Testis (tissue), 3 donors: Measurements from ENCODE around the gene FOXA1. TPM values are rescaled to one million over a fixed set of nuclear protein-coding genes. Genes with fewer than 3 reads are reported as not detected.

Source experiments
- DNase-seq: peaks from one replicate; pipeline ENCODE4 v3.0.0-alpha.2; 2019
- H3K27ac ChIP-seq, 2 donors: fragments of 200-600 bp; sonication (generic); one replicate each; pipeline ENCODE4 v1.5.1; 2019
- H3K27me3 ChIP-seq: fragments of 200-600 bp; sonication (generic); one replicate; pipeline ENCODE4 v1.5.1; 2019
- H3K36me3 ChIP-seq: fragments of 200-600 bp; sonication (generic); one replicate; pipeline ENCODE4 v1.5.1; 2017; ENCODE audit warnings: low read depth; ENCODE audit errors: missing control alignments
- H3K4me1 ChIP-seq: fragments of 200-600 bp; sonication (generic); one replicate; pipeline ENCODE4 v1.5.1; 2019
- H3K4me3 ChIP-seq, 2 donors: fragments of 200-600 bp; sonication (generic); one replicate each; pipeline ENCODE4 v1.5.1; 2017 to 2019
- H3K9me3 ChIP-seq: fragments of 200-600 bp; sonication (generic); one replicate; pipeline ENCODE4 v1.5.1; 2017
- CTCF ChIP-seq, 3 experiments: fragments of 450-650 bp in 2 of 3; fragments of 200-600 bp in 1 of 3; sonication (generic) in 1 of 3; IDR thresholded peaks; one replicate each; pipeline ENCODE4 v1.5.1; 2016 to 2019; ENCODE audit warnings: antibody characterized with exemption in 3 of 3, mild to moderate bottlenecking in 2 of 3, moderate library complexity in 1 of 3
- POLR2A ChIP-seq: fragments of 450-650 bp; IDR thresholded peaks from one replicate; pipeline ENCODE4 v1.6.1; 2017; ENCODE audit warnings: antibody characterized with exemption, mild to moderate bottlenecking, moderate library complexity
- WGBS, 2 donors: methylation state at CpG; one replicate each; pipeline ENCODE4 v1.1.5; 2018; 5-methylcytosine and 5-hydroxymethylcytosine counted together
- intact Hi-C: fragments of 100-400 bp; cut with DNase I; formaldehyde crosslinking; loops from one replicate; pipeline ENCODE4 v1.15.1; 2023; ENCODE audit warnings: low total_unique reads
- polyA plus RNA-seq: library from polyadenylated mRNA; stranded (reverse); fragments of 350-450 nt; fragmentation: Illumina TruSeq; extraction: RNeasy Lipid Tissue Mini Kit (QIAGEN cat#74804); gene quantifications from one replicate; pipeline ENCODE4 v1.2.3, GENCODE V29; 2014; ENCODE audit warnings: low read depth, low replicate concordance; ENCODE audit not compliant: insufficient read depth
- total RNA-seq, 2 donors: library from RNA; depleted of rRNA; stranded (reverse); fragments of >200 nt; gene quantifications; one replicate each; pipeline ENCODE4 v1.2.3, GENCODE V29; 2016

FOXA1 gene
- total and polyA plus RNA-seq, 3 donors from 2014 or later = 0.95 to 3.0 (median 2.2) TPM

- intact Hi-C loops = loop anchor here (10.0 kb wide), 1 partner anchor 345 kb away; no protein-coding TSS in a partner anchor
- WGBS, 2 donors = 2 to 5% methylated on average over 37 to 57 of the region's 57 CpGs
- peaks cover 15% of the 10 kb centered on the region for H3K4me1 ChIP-seq
- TF ChIP-seq POLR2A (no peak), CTCF (IDR thresholded peaks at IDR 0.05) (no peak)
- peak overlapping the region in 1 of 2 donors; percentile 7 for H3K4me3 ChIP-seq
- no peaks in the 10 kb centered on the region for H3K9me3 ChIP-seq
- no peak for DNase-seq
- no peak overlapping the region for H3K27ac ChIP-seq
- peaks cover 10% of the 10 kb centered on the region for H3K27me3 ChIP-seq
- H3K36me3 ChIP-seq = no peaks in the 10 kb centered on the region
Observed at GRCh38 chr14:37599507-37600368, 4.7 kb upstream of the FOXA1 start.

- TF ChIP-seq POLR2A (no peak), CTCF (IDR thresholded peaks at IDR 0.05) (no peak)
- Histone ChIP-seq H3K9me3 (no peaks in the 10 kb centered on the region), H3K4me1 (peaks cover 15% of the 10 kb centered on the region), H3K27ac (no peak overlapping the region), H3K4me3 (peak overlapping the region; percentile 19 to 38), H3K36me3 (no peaks in the 10 kb centered on the region), H3K27me3 (peaks cover 10% of the 10 kb centered on the region)
- intact Hi-C loops = loop anchor here (10.0 kb wide), 1 partner anchor 344 kb away; no protein-coding TSS in a partner anchor
- no peak for DNase-seq
- 9 to 11% methylated on average over 22 to 36 of the region's 36 CpGs for WGBS, 2 donors
Observed at GRCh38 chr14:37598747-37599506, 3.9 kb upstream of the FOXA1 start.

GRCh38 chr14:37597914-37598746 lies 3.1 kb upstream of the FOXA1 start:
- 4% methylated on average over 23 to 38 of the region's 50 CpGs for WGBS, 2 donors
- intact Hi-C loops = loop anchor here (10.0 kb wide), 1 partner anchor 343 kb away; no protein-coding TSS in a partner anchor
- peaks cover 10% of the 10 kb centered on the region for H3K27me3 ChIP-seq
- no peaks in the 10 kb centered on the region for H3K9me3 ChIP-seq
- H3K4me3 ChIP-seq = peak overlapping the region; percentile 19 to 38
- DNase-seq = peak; percentile 21
- H3K36me3 ChIP-seq = no peaks in the 10 kb centered on the region
- H3K27ac ChIP-seq = no peak overlapping the region
- TF ChIP-seq POLR2A (no peak), CTCF (IDR thresholded peaks at IDR 0.05) (no peak)
- peaks cover 15% of the 10 kb centered on the region for H3K4me1 ChIP-seq

GRCh38 chr14:37597538-37597913 lies 2.5 kb upstream of the FOXA1 start:
- WGBS, 2 donors = 11 to 12% methylated on average over 20 of the region's 20 CpGs
- TF ChIP-seq POLR2A = no peak
- peak in 1 of 3 experiments; percentile 34 for TF ChIP-seq CTCF (IDR thresholded peaks at IDR 0.05)
- Histone ChIP-seq H3K36me3 (no peaks in the 10 kb centered on the region), H3K4me3 (no peak overlapping the region), H3K27me3 (peaks cover 14% of the 10 kb centered on the region), H3K27ac (no peak overlapping the region), H3K9me3 (no peaks in the 10 kb centered on the region), H3K4me1 (peaks cover 15% of the 10 kb centered on the region)
- intact Hi-C loops = loop anchor here (10.0 kb wide), 1 partner anchor 343 kb away; no protein-coding TSS in a partner anchor
- peak; percentile 30 for DNase-seq
